Left cardiac atrium (tissue), 4 donors: ENCODE results near the gene LAMC1. TPM values are rescaled to one million over a fixed set of nuclear protein-coding genes. Genes with fewer than 3 reads are reported as not detected.
A peak's percentile ranks its signal among the peaks of the same experiment; 100 is the strongest.
"Not testable (repeated sequence)": the region's sequence is repeated elsewhere in the genome, so short reads cannot be mapped to it uniquely, and the experiment has no call there.

Source experiments
- ATAC-seq, 2 donors: fragments of 200-7000 bp; cut with Tn5 transposase; one replicate each; pipeline ENCODE4 v1.9.1; 2020; ENCODE audit warnings: mild to moderate bottlenecking in 2 of 2, moderate library complexity in 2 of 2
- DNase-seq: peaks from one replicate; pipeline ENCODE4 v3.0.0-alpha.2; 2020
- intact Hi-C, 2 donors: fragments of 100-400 bp; cut with DNase I; formaldehyde crosslinking; loops; one replicate each; pipeline versions ENCODE4 v1.14.1 to v1.15.1; 2022 to 2023
- total RNA-seq, 2 donors: library from RNA; stranded (reverse); fragmentation: NEBNext Ultra II Directional; extraction: Animal tissue kit (Norgen Biotek cat#: 25700); gene quantifications; one replicate each; pipeline ENCODE4 v1.2.1, GENCODE V29; 2021
- donor health status: DM: no; HTN: yes; CAD: no.
- donor health status: DM: no; HTN: yes; CAD: no; lungs with severe emphysema.
- donor health status: DM: yes; HTN: yes; CAD: no.
- donor health status: Dilated cardiomyopathy.

Gene LAMC1
- total RNA-seq, 2 donors from 2014 or later = 108 to 126 TPM

- no peak for DNase-seq
- peak in 1 of 2 donors; percentile 76 for ATAC-seq
- intact Hi-C loops = no loop called here
Observed at GRCh38 chr1:183070923-183071618, 47.9 kb downstream of the LAMC1 start.

DNA sequence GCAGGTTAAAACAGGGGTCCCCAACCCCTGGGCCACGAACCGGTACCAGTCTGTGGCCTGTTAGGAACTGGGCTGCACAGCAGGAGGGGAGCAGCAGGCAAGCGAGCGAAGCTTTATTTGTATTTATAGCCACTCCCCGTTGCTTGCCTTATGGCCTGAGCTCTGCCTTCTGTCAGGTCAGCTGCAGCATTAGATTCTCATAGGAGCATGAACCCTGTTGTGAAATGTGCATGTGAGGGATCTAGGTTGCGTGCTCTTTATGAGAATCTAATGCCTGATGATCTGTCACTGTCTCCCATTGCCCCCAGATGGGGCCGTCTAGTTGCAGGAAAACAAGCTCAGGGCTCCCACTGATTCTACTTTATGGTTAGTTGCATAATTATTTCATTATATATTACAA is 49.4 kb downstream of the LAMC1 start:
- ATAC-seq, intact Hi-C loops, DNase-seq: not testable (repeated sequence)

- ATAC-seq (no peak), DNase-seq (no peak)
- intact Hi-C loops = no loop called here
Observed at GRCh38 chr1:183073320-183073719, 50.1 kb downstream of the LAMC1 start.

GRCh38 chr1:183074215-183074614 is 51.0 kb downstream of the LAMC1 start:
- intact Hi-C loops = no loop called here
- DNase-seq = no peak
- no peak for ATAC-seq

DNA sequence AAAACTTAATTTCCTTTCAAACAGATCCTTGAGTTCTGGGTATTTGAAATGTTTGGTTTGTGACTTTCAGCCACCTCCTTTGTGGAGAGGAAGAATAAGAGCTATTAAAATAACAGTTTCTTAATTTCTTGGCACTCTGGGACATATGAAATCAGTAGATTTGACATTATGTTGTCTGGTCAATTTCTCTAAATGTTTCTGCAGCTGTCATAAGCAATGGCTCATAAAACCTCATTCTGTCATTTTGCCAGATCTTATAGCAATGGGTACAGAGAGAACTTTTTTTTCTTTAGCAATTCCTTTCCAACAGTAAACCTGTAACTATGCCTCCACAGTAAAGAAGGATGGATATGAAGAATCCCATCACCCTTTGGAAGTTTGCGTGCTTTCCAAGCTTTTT is 52.6 kb downstream of the LAMC1 start:
- DNase-seq (no peak), ATAC-seq (no peak)
- intact Hi-C loops = no loop called here

GRCh38 chr1:183077097-183077496 is 53.9 kb downstream of the LAMC1 start:
- intact Hi-C loops = no loop called here
- no peak for DNase-seq
- ATAC-seq = no peak

DNA sequence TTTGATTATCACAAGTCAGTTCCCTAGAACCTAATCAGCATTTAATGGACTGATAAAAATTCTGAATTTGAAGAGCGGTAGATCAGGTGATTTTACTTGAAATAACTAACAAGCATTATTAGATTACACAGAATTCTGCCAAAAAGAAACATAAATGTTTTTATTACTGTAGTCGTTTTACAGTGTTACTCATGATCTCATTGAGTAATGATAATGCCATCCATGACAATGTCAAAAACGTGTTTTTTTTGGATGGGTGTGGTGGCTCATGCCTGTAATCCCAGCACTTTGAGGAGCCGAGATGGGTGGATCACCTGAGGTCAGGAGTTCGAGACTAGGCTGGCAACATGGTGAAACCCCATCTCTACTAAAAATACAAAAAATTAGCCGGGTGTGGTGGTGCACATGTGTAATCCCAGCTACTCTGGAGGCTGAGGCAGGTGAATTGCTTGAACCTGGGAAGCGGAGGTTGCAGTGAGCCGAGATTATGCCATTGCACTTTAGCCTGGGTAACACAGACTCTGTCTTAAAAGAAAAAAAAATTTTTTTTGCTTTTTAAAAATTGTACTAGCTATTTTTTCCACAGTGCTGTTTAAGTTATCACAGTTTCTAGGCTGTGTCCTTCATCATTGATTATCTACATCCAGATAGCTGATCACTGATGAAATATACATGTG is 56.6 kb downstream of the LAMC1 start:
- intact Hi-C loops = no loop called here

GRCh38 chr1:183080406-183080805 is 57.2 kb downstream of the LAMC1 start:
- ATAC-seq = peak; percentile 9 to 29
- DNase-seq = no peak
- intact Hi-C loops = no loop called here

More for the DNA sequence above, 56.6 kb downstream of the LAMC1 start:
- peak in 1 of 2 donors; percentile 15 for ATAC-seq
- DNase-seq = no peak

DNA sequence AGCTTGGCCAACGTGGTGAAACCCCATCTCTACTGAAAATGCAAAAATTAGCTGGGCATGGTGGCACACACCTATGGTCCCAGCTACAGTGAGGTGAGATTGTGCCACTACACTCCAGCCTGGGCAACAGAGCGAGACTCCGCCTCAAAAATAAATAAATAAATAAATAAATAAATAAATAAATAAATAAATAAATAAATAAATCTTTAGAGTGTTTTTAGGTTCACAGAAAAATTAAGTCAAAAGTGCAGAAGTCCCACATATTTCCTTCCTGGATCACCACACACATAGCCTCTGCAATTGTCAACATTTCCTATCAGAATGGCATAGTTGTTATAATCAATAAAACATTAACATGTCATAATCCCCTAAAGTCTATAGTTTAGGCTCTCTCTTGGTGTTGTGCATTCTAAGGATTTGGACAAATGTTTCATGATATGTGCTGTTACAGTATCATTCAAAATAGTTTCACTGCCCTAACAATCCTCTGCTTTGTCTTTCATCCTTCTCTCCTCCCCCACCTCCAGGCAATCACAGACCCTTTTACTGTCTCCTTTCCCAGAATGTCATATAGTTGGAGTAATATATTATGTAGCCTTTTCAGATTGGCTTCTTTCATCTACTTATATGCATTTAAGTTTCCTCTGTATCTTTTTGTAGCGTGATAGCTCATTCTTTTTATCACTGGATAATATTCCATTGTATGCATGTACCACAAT is 58.3 kb downstream of the LAMC1 start:
- DNase-seq (no peak), ATAC-seq (no peak)
- intact Hi-C loops = no loop called here

GRCh38 chr1:183082650-183083049 is 59.4 kb downstream of the LAMC1 start:
- ATAC-seq = no peak
- intact Hi-C loops = no loop called here
- DNase-seq = no peak

- no peak for ATAC-seq
- DNase-seq = no peak
- intact Hi-C loops = no loop called here
Observed at GRCh38 chr1:183087001-183087400, 63.8 kb downstream of the LAMC1 start.

DNA sequence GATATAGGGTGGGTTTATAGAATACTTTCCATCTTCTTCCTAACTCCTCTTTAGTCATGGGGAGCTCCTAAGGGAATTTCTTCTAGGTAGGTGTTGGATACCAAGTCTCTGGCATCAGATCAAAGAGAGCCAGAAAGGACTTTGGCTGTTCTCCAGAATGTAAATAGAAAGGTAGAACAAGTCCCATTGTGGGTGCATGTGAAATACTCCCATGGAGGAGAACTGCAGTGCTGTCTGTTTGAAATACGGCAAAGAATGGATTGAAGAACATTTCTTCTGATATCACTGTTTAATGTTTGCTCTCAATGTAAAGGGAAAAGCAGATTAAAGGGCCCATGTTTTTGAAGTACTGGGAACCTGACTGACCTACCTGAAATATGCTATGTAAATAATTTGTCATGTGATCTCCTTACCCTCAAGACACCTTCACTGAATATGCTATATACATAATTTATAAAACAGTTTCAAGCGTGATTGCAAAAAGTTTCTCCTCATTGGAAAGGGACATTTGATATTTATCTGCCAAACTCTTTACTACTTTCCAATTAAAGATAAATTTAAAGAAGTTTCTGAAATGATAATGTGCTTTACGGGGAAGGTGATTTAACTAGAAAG is 65.9 kb downstream of the LAMC1 start:
- no peak for ATAC-seq
- intact Hi-C loops = no loop called here
- no peak for DNase-seq

DNA sequence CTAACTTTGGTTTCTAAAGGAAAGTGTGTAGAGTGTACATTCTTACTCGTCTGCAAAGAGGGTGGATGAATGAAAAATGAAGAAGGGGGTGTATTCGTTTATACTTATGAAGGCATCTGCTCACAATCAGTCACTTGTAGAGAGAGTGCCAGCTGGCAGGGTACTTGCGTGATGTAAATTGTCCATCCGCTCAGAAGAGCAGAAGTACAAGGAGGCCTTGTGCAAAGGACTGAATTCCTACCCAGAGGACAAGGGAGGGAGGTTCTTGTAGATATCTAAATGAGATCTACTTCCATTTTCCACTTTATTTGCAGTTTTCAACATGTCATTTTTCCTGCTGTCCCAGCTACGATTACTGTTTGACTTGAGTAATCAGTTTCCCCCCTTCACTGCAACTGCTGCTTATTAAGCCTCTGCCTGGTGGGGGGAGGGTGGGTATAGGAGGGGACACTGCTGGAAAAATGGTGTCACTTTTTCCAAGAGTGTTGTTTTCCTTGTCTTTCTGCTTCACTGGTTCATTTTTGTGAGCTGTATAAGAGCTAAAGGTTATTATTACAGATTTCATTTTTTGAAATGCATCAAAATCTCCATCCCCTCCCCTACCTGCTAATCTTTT is 67.3 kb downstream of the LAMC1 start:
- DNase-seq (peak; percentile 70), ATAC-seq (peak; percentile 80 to 86)
- intact Hi-C loops = no loop called here

GRCh38 chr1:183091181-183091580 is 68.0 kb downstream of the LAMC1 start:
- ATAC-seq (no peak), DNase-seq (no peak)
- intact Hi-C loops = no loop called here

DNA sequence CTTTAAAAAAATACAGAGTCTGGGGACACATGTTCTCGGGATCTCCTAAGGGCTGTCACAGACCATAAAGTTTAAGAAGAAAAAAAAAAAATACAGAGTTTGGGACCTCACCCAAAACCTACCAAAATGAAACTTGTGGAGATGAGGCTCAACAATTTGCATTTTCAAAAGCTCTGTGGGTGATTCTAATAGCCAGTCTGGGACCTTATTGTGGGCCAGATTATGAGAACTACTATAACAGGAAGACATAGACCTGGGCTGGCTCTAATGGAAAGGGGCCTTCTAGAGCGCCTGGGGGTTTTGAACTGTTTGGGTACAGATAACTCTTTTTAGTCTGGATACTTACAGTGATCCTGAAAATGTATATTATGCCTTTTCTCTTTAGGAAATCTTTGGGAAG is 69.1 kb downstream of the LAMC1 start:
- intact Hi-C loops = no loop called here
- ATAC-seq (no peak), DNase-seq (no peak)

GRCh38 chr1:183093066-183093668 is 69.9 kb downstream of the LAMC1 start:
- ATAC-seq = no peak
- DNase-seq = no peak
- intact Hi-C loops = no loop called here

GRCh38 chr1:183093786-183094298 is 70.6 kb downstream of the LAMC1 start:
- intact Hi-C loops = no loop called here
- ATAC-seq (peak in 1 of 2 donors; percentile 49), DNase-seq (no peak)

DNA sequence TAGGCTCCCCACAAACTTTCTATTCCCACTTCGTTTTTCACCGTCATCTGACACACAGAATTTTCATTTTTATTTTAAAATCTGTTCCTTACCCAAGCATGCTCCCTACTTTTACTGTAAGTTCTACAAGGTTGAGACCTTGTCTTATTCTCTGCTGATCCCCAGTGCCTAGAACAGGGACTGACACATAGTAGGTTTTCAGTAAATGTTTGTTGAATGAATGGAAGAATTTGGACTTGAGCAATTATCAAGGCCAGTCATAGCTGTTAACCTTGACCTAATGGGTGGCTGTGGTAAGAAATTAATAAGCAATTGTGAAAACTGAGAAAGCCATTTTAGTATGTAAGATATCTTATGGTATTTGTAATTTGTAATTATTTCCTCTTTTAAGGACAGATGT is 71.1 kb downstream of the LAMC1 start:
- intact Hi-C loops = no loop called here
- ATAC-seq = no peak
- DNase-seq = no peak

GRCh38 chr1:183096351-183096750 is 73.1 kb downstream of the LAMC1 start:
- DNase-seq (no peak), ATAC-seq (no peak)
- intact Hi-C loops = loop anchor here in 1 of 2 donors (5.0 kb wide), 1 partner anchor 69 kb away; no protein-coding TSS in a partner anchor
